ENCODE results near the gene SNTG2. TPM values are rescaled to one million over a fixed set of nuclear protein-coding genes. Genes with fewer than 3 reads are reported as not detected.

The SNTG2 gene
- total RNA-seq, 4 donors from 2014 or later = 0.99 to 3.9 (median 2.3) TPM

GRCh38 chr2:975095-975494 is 24.4 kb downstream of the SNTG2 start:
- no peak overlapping the region for H3K27ac ChIP-seq
- no peak overlapping the region for H3K4me3 ChIP-seq
- DNase-seq (ENCODE audit: low spot score in 2 of 2) = no peak
- 58% methylated on average over 4 of the region's 4 CpGs for WGBS
- no peaks in the 10 kb centered on the region for H3K4me1 ChIP-seq
- no peaks in the 10 kb centered on the region for H3K9me3 ChIP-seq
- TF ChIP-seq POLR2AphosphoS5 (IDR thresholded peaks at IDR 0.05) = no peak
- no peak for TF ChIP-seq POLR2A (IDR thresholded peaks at IDR 0.05)
- no peak for TF ChIP-seq EP300 (IDR thresholded peaks at IDR 0.05)
- TF ChIP-seq CTCF (IDR thresholded peaks at IDR 0.05) = no peak
- no peaks in the 10 kb centered on the region for H3K36me3 ChIP-seq
- H3K27me3 ChIP-seq = peaks cover 6% of the 10 kb centered on the region

GRCh38 chr2:979069-979928 is 28.6 kb downstream of the SNTG2 start:
- Histone ChIP-seq H3K4me1 (no peaks in the 10 kb centered on the region), H3K9me3 (no peaks in the 10 kb centered on the region), H3K27ac (no peak overlapping the region), H3K36me3 (no peaks in the 10 kb centered on the region), H3K27me3 (peaks cover 13% of the 10 kb centered on the region), H3K4me3 (no peak overlapping the region)
- TF ChIP-seq EP300 (IDR thresholded peaks at IDR 0.05) (no peak), POLR2A (IDR thresholded peaks at IDR 0.05) (no peak), CTCF (IDR thresholded peaks at IDR 0.05) (no peak), POLR2AphosphoS5 (IDR thresholded peaks at IDR 0.05) (no peak)
- WGBS = 71% methylated on average over 8 of the region's 8 CpGs
- no peak for DNase-seq (ENCODE audit: low spot score in 2 of 2)

- Histone ChIP-seq H3K4me3 (no peak overlapping the region), H3K9me3 (no peaks in the 10 kb centered on the region), H3K27ac (no peak overlapping the region), H3K27me3 (peaks cover 13% of the 10 kb centered on the region), H3K36me3 (no peaks in the 10 kb centered on the region), H3K4me1 (no peaks in the 10 kb centered on the region)
- 74% methylated on average over 4 of the region's 4 CpGs for WGBS
- DNase-seq (ENCODE audit: low spot score in 2 of 2) = no peak
- TF ChIP-seq CTCF (IDR thresholded peaks at IDR 0.05) (no peak), POLR2AphosphoS5 (IDR thresholded peaks at IDR 0.05) (no peak), POLR2A (IDR thresholded peaks at IDR 0.05) (no peak), EP300 (IDR thresholded peaks at IDR 0.05) (no peak)
These were observed 29.5 kb downstream of the SNTG2 start for GRCh38 chr2:980176-980575.

- H3K4me1 ChIP-seq = no peaks in the 10 kb centered on the region
- H3K9me3 ChIP-seq = no peaks in the 10 kb centered on the region
- no peaks in the 10 kb centered on the region for H3K36me3 ChIP-seq
- peaks cover 12% of the 10 kb centered on the region for H3K27me3 ChIP-seq
- no peak for TF ChIP-seq POLR2A (IDR thresholded peaks at IDR 0.05)
- no peak for TF ChIP-seq POLR2AphosphoS5 (IDR thresholded peaks at IDR 0.05)
- no peak for TF ChIP-seq CTCF (IDR thresholded peaks at IDR 0.05)
- no peak for TF ChIP-seq EP300 (IDR thresholded peaks at IDR 0.05)
- H3K4me3 ChIP-seq = no peak overlapping the region
- WGBS = 80% methylated on average over 1 of the region's 3 CpGs
- DNase-seq (ENCODE audit: low spot score in 2 of 2) = no peak
- no peak overlapping the region for H3K27ac ChIP-seq
These were observed 30.6 kb downstream of the SNTG2 start for GRCh38 chr2:981258-981657.

- TF ChIP-seq CTCF (IDR thresholded peaks at IDR 0.05) (no peak), POLR2A (IDR thresholded peaks at IDR 0.05) (no peak), POLR2AphosphoS5 (IDR thresholded peaks at IDR 0.05) (no peak), EP300 (IDR thresholded peaks at IDR 0.05) (no peak)
- 92% methylated on average over 4 of the region's 4 CpGs for WGBS
- Histone ChIP-seq H3K27ac (no peak overlapping the region), H3K4me1 (no peaks in the 10 kb centered on the region), H3K27me3 (peaks cover 7% of the 10 kb centered on the region), H3K9me3 (no peaks in the 10 kb centered on the region), H3K36me3 (no peaks in the 10 kb centered on the region), H3K4me3 (no peak overlapping the region)
- DNase-seq (ENCODE audit: low spot score in 2 of 2) = no peak
These were observed 31.1 kb downstream of the SNTG2 start for GRCh38 chr2:981759-982158.
